ENCODE data around the gene KCNG1.
A peak's percentile ranks its signal among the peaks of the same experiment; 100 is the strongest.

KCNG1 gene

DNA sequence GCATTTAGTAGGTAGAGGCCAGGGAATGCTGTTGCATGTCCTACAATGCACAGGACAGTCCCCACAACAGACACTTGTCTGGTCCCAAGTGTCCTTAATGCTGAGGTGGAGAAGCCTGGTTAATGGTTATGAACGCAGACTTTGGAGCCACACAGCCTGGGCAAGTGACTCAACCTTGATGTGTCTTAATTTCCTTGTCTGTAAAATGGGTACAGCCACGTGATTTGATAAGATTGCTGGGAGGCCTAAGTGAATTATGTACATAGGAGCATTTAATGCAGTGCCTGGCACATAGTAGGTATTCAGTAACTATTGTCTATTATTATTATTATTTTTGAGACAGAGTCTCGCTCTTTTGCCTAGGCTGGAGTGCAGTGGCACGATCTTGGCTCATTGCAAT is 11.4 kb downstream of the KCNG1 start:
- no peak for DNase-seq

DNA sequence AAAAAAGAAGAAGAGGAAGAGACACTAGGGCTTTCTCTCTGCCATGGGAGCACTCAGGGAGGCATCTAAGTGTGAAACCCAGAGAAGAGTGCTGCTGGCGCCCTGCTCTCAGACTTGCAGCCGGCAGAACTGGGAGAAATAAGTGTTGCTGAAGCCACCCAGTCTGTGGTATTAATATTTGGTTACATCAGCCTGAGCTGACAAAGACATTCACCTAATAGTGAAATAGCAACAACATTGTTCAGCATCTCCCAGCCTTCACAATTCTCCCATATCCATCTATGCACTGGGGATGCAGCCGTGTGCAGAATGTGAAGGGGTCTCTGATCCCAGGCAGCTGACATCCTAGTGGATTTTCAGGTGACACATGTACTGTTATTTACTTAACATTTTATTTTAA is 12.0 kb downstream of the KCNG1 start:
- DNase-seq, result no peak

DNA sequence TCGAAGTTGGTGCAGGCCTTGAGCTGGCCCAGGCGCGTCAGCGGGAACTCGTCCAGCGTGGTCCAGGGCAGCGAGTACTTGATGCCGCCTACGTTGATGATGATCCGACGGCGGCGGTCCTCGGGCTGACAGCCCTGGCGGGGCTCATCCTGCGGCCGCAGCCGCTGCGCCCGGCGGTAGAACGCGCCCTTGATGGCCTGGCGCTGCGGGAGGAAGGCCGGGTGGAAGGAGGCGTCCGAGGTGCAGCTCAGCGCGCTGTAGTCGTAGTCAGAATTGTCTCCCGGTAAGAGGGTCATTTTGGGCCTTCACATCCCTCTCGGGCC is 12.9 kb downstream of the KCNG1 start:
- no peak for DNase-seq

DNA sequence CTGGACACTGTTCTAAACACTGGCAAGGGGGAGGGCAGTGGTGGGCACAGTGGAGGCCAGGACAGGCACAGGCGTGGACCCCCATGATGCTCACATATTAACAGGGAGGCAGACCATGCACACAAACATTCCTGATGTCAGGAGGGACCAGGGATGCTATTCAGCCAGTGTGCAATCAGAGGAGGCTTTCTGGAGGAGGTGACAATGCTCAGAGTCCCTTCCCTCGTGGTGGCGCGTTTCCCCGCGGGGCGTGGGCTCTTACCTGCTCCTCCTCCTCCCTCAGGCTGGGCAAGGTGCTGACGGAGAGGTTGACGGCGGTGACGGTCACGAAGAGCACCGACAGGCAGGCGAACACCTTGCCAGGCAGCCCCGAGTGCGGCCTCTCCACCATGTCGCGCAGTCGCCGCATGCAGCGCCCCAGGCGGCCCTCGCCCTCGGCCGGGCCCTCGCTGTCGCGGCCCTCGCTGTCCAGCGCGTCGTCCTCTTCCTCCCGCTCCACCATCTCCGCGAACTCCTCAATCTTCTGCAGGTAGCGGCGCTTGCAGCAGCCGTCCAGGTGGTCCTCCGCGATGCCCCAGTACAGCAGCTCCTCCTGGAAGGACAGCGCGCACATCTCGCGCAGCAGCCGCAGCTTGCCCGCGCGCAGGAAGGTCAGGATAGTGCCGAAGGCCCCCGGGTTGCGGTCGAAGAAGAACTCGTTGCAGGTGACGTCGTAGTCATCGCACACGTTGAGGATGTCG is 13.4 kb downstream of the KCNG1 start:
- DNase-seq, result no peak

DNA sequence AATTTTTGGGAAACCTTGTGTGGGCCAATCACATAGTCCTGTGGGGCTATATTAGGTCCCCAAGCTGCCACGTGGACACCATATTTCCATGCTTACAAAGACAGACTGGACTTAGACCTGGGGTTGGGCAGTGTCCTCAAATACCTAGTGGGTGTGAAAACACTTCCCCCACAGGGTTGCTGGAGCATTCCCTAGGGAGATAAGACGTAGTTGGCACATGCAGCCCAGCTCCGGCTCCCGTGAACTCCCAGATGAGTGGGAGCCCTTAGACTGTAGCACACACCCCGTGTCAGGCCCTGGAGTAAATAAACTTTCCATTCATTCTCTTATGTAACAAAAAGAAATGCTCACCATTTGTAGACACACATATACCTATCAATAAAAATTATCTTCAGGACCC is 14.2 kb downstream of the KCNG1 start:
- DNase-seq, result no peak

DNA sequence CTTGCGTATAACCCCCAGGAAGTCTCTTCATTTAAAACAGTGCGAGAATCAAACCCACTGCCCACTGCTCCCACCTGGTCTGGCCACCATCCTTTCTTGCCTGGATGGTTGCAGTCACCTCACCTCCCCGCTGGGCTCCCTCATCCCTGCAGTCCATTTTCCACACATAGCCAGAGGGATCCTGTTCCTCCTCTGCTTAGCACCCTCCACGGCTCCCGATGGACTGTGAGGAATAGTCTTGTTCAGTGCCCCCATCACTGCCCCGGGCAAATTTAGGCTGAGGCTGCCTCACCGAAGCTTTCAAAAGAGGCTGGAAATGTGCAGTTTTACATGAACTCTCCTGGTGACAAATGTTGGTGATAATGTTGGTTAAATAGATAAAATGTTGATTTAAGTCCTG is 17.7 kb downstream of the KCNG1 start:
- no peak for DNase-seq

DNA sequence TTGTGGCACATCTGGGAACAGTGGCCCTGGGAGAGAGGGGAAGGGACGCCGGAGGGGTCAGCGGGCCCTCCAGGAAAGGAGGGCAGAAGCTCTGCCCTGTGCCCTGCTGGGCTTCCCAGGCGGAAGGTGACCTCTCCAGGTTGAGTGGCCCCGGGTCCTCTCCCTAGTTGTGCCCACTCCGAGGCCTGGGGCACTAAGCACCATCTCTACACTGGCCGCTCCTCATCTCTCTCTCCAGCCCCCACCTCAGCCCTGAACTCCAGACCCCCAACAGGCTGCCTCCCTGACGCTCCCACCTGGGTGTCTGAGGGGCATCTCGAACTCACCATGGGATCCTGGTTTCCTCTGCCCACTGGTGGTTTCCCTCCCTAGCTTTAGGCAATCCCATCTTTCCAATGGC is 18.1 kb downstream of the KCNG1 start:
- no peak for DNase-seq

DNA sequence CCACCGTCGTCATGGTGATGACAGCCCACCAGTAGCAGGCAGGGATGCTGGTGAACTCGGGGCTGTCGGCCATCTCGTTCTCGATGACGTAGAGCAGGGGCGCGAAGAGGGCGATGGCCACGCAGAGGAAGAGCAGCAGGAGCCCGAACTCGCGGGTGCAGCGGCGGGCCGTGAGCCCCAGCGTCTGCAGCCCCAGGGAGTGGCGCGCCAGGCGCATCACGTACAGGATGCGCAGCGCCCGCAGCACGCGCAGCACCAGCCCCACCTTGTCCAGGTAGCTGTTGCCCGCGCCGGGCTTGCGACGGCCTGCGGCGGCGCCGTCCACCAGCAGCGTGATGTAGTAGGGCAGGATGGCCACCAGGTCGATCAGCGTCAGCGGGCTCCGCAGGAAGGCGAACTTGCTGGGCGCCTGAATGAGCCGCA is 18.6 kb downstream of the KCNG1 start:
- no peak for DNase-seq

DNA sequence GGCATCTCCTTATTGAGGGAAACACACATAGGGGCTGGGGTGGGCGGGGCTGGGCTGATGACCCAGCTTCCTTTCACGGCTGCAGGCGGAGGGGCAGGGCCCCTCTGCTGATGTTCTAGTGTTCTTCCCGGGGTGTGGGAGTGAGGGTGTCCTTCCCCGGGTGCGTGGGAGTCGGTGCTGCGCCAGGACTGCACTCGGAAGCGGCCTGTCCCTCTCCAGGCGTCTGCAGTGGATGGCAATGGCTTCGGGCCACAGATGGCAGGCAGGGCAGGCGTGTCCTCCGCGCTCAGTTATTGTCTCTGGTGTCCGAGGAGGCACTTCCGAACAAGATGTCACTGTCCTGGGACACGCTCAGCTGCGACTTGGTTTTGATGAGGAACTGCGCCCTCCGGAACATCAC is 19.2 kb downstream of the KCNG1 start:
- DNase-seq, result no peak

DNA sequence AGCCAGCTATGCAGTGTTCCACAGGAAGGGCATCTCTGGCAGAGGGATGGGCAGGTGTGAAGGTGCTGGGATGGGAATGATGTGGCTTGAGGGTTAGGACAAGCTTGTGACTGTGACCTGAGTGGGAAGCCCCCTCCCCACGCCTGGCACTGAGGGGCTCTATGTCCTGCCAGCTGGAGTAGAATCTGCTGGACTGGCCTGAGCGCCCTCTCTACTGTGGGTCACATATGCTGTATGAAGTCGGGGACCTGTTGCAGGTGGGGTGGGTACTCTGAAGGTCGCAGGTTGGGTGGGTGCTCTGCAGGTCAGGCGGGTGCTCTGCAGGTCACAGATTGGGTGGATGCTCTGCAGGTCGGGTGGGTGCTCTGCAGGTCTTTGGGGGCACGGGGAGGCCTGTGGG is 20.3 kb downstream of the KCNG1 start:
- no peak for DNase-seq

DNA sequence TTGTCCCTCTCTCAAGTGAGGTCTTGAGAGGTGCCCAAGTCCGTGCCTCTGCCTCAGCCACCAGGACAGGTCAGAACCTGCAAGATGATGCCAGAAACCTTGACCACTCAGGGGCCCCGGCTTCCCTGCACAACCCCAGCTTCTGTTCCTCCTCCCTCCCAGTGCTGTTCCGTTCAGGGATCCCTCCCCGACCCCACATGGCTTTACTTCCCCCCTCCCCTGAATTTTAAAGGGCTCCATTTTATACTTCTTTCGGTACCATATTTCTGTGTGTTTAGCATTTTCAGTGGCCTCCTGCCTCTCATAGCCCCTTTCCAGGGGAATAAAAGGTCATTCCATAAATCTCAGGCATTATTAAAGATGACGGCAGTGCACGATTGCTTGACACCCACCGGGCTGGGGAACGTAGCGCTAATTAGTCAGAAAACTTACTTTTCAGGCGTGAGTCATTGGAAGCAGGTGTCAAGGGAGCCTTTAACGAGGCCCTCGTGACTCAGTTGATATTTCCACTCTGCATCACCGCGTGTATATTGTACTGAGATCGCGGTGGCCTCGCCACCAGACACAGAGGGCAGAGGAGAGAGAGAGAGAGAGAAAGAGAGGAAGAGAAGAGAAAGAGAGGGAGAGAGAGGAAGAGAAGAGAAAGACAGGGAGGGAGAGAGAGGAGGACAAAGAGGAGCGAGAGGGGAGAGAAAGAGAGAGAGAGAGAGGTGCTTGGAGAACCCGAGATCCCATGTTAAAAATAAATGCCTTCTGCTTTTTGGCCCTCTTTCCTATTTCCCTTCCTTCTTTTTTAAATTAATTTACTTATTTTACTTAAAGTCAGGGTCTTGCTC is 21.3 kb downstream of the KCNG1 start:
- no peak for DNase-seq

DNA sequence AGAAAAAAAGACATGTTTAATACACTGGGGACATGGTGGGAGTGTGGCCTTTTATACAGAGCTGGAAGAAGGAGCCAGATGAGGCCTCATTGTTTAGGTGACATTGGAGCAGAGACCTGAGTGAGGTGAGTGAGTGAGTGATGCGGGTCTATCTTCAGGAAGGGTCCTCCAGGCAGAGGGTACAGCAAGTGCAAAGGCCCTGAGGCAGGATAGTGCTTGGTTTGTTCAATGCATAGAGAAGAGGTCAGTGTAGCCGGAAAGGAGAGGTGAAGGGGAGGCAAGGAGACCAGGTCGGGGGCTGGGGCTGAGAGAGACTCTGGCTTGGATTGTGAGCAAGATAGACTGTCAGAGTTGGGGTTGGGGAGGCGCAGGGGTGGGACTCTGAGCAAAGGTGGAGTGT is 23.6 kb downstream of the KCNG1 start:
- no peak for DNase-seq

DNA sequence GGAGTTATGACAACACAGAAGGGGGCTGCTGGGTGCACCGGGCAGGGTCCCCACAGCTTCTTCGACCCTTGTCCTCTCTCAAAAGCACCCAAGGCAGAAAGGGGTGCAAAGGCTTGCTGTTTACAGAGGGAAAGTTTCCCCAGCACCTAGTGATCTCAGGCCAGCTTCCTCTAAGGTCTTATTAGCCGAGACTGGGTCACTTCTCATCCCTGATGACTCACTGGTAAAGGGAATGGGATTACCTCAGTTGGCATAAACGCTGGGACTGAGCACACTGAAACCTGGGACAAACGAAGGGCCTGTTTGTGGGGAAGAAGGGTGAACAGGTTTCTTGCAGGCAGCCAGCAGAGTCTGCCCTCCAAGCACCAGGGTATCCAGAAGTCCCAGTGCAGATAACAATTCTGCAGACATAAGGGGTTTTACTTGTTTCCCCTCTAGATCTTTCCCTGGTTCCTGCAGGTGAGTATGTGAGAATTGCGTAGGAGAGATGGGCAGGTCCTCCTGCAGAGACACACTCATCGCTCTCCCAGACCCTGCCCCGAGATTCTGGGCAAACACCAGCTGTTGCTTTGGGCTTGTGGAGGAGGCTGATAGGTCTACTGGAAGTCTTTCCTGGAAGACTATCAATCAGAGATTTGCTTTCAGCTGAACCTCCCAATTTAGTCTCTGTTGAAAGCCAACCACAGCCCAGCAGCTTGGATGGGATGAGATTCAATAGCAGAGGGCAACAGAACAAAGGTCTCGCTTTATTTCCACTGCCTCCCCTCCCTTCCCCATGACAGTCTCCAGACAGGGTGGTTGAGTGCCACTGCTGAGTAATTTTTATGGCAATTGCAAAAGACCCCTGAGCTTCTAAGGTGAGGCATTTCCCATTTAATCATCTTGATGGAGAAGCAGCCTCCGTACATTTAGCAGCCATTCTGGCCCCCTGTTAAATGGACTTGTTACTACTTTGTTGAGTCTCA is 25.7 kb downstream of the KCNG1 start:
- no peak for DNase-seq

DNA sequence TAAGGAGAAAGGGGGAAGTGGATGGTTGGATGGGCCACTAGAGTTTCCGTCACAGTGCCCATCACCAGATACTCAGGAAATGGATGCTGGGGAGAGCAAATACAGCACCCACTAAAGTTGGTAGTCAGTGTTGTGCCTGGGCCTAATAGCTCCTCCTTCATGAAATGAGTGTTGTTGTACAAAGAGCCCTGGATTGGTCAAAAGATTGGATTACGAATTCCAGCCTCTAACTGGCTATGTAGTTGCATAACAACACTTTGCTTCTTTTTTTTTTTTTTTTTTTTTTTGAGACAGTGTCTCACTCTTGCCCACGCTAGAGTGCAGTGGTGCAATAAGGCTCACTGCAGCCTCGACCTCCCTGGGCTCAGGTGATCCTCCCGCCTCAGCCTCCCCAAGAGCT is 27.4 kb downstream of the KCNG1 start:
- no peak for DNase-seq

DNA sequence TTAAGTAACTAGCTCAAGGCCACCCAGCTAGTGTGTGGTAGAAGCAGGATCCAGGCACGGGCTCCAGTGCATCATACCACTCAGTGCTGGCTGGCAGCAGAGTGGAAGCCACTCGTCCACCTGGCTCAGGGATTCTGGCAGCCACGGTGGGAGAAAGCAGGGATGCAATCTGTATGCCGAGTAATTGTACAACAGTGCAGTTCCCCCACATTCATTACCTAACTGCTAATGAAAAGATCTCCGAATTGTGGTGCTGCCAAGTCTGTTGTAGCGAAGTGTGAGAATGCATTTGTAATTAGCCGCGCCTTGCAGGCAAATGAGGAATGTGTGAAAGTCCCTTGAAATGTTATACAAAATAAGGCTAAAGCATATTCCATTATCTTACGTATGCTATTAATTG is 29.0 kb downstream of the KCNG1 start:
- no peak for DNase-seq

DNA sequence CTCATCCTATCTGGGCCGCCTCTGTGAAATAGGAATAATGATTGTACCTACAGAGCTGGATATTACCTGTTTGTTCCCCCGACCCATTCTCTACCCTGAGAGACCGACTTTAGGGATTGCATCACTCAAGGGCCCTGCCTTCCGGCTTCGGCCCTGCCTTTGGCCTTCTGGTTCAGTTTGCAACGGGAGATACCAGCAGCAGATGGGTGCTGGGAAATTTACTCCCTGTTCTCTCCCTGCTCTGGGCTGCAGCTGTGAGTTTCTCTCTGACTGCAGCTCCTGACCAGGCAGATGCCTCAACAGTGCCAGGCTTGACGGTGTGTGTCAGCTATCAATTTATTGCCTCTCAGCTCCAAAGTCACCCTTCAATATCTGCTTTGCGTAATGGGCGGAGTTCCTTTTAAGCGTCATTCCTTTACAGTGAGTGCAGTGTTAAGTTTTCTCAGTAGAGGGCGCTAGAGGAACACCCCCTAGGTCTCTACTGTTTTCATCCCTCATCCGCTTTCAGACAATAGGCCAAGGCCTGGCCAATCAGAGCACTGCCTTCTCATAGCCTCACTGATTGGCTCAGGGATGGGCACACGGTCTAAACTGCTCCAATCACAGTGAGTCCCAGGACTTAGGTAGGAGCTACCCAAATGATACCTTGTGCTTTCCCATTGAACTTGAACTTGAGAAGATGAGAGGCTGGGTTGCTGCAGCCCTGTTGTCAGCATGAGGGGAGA is 30.0 kb downstream of the KCNG1 start:
- DNase-seq, result peak in 2 of 3 experiments; percentile 7 to 65

DNA sequence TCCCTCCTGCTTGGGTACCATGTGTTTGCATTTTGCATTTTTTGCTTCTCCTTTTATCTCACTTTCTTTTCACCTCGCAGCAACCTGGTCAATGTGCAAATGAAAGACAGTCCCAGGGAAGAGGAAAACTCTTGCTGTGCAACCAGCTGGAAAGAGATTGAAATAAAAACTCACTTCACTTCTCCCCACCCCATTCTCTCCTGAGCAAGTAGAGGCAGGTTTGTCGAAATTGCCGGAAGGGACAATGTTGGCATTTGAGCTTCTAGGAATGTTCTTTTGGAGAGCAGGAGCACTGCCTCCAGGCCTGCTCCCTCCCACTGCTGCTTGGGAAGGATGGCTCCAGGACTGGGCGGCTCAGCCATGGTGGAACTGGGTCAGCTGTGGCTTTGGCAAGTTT is 30.6 kb downstream of the KCNG1 start:
- no peak for DNase-seq

DNA sequence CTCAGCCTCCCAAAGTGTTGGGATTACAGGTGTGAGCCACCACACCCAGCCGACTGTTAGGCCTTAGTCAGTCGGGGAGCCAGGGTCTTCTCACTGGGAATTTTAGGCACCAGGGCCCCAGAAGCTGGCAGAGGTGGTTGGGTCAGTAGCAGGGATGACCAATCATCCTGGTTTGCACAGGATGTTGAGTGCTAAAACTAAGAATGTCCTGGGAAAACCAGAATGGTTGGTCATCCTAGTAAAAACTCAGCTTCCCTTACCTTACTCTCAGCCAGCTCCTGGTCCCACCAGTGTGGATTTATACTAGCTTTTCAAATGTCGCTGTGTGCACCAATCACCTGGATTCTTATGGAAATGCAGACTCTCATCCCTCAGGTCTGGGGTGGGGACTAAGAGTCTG is 31.8 kb downstream of the KCNG1 start:
- no peak for DNase-seq

DNA sequence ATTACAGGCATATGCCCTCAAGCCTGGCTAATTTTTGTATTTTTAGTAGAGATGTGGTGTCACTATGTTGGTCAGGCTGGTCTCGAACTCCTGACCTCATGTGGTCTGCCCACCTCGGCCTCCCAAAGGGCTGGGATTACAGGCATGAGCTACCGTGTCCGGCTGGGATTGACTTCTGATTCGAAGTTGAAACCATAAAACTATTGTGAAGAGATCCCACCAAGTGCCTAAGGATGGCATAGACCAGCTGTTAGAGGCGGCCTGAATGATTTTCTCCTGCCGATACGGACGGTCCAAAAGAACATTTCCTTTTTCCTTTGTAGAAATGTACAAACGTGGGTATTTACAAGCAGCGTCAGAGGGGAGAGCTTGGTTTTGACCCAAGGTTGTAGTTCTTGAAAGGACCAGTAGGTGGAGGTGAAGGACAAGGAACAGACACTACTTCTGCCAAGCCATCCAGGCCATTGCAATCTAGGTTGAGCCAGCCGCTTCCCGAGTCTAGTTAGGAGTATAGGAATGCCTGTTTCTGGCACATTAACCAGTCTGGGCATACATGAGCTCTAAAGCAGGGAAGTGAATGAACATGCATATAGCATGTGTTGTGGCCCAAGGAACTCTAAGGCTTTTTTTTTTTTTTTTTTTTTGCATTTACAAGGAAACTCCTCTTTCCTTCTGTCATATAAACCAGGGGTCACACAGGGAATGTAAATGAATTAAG is 35.3 kb downstream of the KCNG1 start:
- peak; percentile 71 to 93 (median 72) for DNase-seq

DNA sequence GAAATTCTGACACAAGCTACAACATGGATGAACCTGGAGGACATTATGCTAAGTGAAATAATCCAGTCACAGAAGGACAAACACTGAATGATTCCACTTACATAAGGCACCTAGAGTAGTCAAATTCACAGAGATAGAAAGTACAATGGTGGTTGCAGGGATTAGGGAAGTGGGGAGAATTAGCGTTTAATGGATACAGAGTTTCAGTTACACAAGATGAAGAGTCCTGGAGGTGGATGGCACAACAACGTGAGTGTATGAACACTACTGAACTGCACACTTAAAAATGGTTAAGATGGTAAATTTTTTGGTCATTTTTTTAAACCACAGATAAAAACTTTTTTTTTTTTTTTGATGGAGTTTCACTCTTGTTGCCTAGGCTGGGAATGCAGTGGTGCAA is 39.6 kb downstream of the KCNG1 start:
- no peak for DNase-seq

DNA sequence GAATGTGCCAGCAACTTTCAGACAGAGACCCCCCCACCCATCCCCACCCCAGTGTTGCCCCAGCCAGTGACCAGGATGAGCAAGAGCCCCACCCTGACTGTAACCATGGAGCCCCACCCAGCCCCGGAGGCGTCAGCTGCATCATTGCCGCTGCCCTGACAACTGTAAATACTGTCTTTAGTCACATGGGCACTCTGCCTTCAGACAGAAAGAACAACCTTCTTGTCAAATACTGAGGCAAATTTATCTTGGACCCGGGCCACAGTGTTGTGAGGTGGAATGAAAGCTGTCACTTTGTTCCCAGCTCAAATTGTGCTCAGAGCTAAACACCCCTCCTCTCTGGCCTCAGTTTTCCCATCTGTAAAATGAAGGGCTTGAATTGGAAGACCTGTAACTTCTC is 40.5 kb downstream of the KCNG1 start:
- DNase-seq, result peak in 2 of 3 experiments; percentile 29 to 63

DNA sequence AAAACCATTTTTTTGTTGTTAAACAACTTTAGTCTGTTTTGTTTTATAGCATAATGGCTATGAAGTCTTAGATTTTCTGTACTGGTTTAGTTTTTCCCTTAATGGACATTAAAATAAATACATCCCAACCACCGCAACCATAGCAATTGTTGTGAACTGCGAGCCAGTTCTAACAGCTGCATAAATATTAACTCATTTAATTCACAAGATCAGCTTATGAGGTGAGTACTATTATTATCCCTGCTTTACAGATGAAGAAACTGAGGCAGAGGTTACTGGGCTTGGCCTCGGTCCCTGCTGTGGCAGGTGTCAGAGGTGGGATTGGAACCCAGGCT is 41.2 kb downstream of the KCNG1 start:
- DNase-seq, result no peak
